Esophagus muscularis mucosa (tissue), 4 donors: ENCODE data around the gene GPR82. TPM values are rescaled to one million over a fixed set of nuclear protein-coding genes. Genes with fewer than 3 reads are reported as not detected.

Source experiments
- DNase-seq: peaks from one replicate; pipeline ENCODE4 v3.0.0-alpha.2; 2017; ENCODE audit errors: extremely low spot score
- H3K27ac ChIP-seq, 4 donors: fragments of 200-600 bp; sonication (generic); replicated peaks in 1 of 4; 1 replicate in 3 of 4; 2 replicates in 1 of 4; pipeline ENCODE4 v1.5.1; 2016 to 2019; ENCODE audit warnings: mild to moderate bottlenecking in 1 of 4
- H3K27me3 ChIP-seq, 4 donors: fragments of 200-600 bp; sonication (generic); one replicate each; pipeline versions ENCODE4 v1.5.1 to v1.6.0; 2016 to 2019
- H3K36me3 ChIP-seq, 4 donors: fragments of 200-600 bp; sonication (generic); one replicate each; pipeline ENCODE4 v1.5.1; 2016 to 2019
- H3K4me1 ChIP-seq, 4 donors: fragments of 200-600 bp; sonication (generic); one replicate each; pipeline ENCODE4 v1.5.1; 2016 to 2019
- H3K4me3 ChIP-seq, 4 donors: fragments of 200-600 bp; sonication (generic); 1 replicate in 2 of 4; 2 replicates in 2 of 4; pipeline ENCODE4 v1.5.1; 2016 to 2019; ENCODE audit warnings: mild to moderate bottlenecking in 4 of 4, moderate library complexity in 1 of 4
- H3K9me3 ChIP-seq, 4 donors: fragments of 200-600 bp; sonication (generic); 1 replicate in 3 of 4; 2 replicates in 1 of 4; pipeline ENCODE4 v1.5.1; 2016 to 2019
- CTCF ChIP-seq, 3 experiments: fragments of 200-600 bp in 2 of 3; fragments of 450-650 bp in 1 of 3; sonication (generic) in 2 of 3; IDR thresholded peaks; one replicate each; pipeline ENCODE4 v1.5.1; 2017 to 2019; ENCODE audit warnings: antibody characterized with exemption in 3 of 3, mild to moderate bottlenecking in 2 of 3, moderate library complexity in 1 of 3
- EP300 ChIP-seq: sonication (generic); formaldehyde crosslinking; IDR thresholded peaks from one replicate; pipeline ENCODE4 v1.6.1; 2017; ENCODE audit warnings: antibody characterized with exemption
- POLR2A ChIP-seq: fragments of 450-650 bp; IDR thresholded peaks from one replicate; pipeline ENCODE4 v1.6.1; 2017; ENCODE audit warnings: antibody characterized with exemption, moderate library complexity, mild to moderate bottlenecking, low read depth
- POLR2AphosphoS5 ChIP-seq, 2 donors: sonication (generic); formaldehyde crosslinking; IDR thresholded peaks; one replicate each; pipeline ENCODE4 v1.6.1; 2017; ENCODE audit warnings: antibody characterized with exemption in 2 of 2
- WGBS: methylation state at CpG from one replicate; pipeline ENCODE4 v1.1.5; 2018; 5-methylcytosine and 5-hydroxymethylcytosine counted together
- intact Hi-C: fragments of 100-400 bp; cut with DNase I; formaldehyde crosslinking; loops from one replicate; pipeline ENCODE4 v1.15.1; 2023
- small RNA-seq, 3 donors: library from RNA; depleted of rRNA; stranded (forward); fragments of <200 nt; gene quantifications; one replicate each; pipeline ENCODE3, GENCODE V24; 2016
- total RNA-seq, 4 donors: library from RNA; depleted of rRNA; stranded (reverse); fragments of >200 nt; gene quantifications; one replicate each; pipeline versions ENCODE4 v1.1.0 to v1.2.1, GENCODE V29; 2016

Gene GPR82
- total RNA-seq, 4 donors from 2014 or later: 0.13 to 0.42 (median 0.34) TPM; not detected in 1

GRCh38 chrX:41761702-41762101 lies 37.7 kb downstream of the GPR82 start:
- intact Hi-C loops: no loop called here
- H3K4me1 ChIP-seq: no peaks in the 10 kb centered on the region
- TF ChIP-seq CTCF (IDR thresholded peaks at IDR 0.05) (no peak), POLR2A (no peak), EP300 (no peak), POLR2AphosphoS5 (IDR thresholded peaks at IDR 0.05) (no peak)

GRCh38 chrX:41779030-41779564 lies 55.1 kb downstream of the GPR82 start:
- no peak overlapping the region for H3K4me3 ChIP-seq
- intact Hi-C loops: loop anchor here (5.0 kb wide), 1 partner anchor 1973 kb away; no protein-coding TSS in a partner anchor
- H3K4me1 ChIP-seq: peaks cover 0 to 16% (median 6%) of the 10 kb centered on the region in 4 donors
- TF ChIP-seq POLR2AphosphoS5 (IDR thresholded peaks at IDR 0.05): no peak
- TF ChIP-seq POLR2A: no peak
- no peak for TF ChIP-seq CTCF (IDR thresholded peaks at IDR 0.05)
- no peak for TF ChIP-seq EP300
- H3K36me3 ChIP-seq: no peaks in the 10 kb centered on the region
- no peak overlapping the region for H3K27ac ChIP-seq
- WGBS: 15% methylated on average over 1 of the region's 1 CpG
- H3K27me3 ChIP-seq: no peaks in the 10 kb centered on the region
- DNase-seq: no peak
- H3K9me3 ChIP-seq: no peaks in the 10 kb centered on the region

More at GRCh38 chrX:41761702-41762101, 37.7 kb downstream of the GPR82 start:
- Histone ChIP-seq H3K36me3 (no peaks in the 10 kb centered on the region), H3K4me3 (no peak overlapping the region), H3K27ac (no peak overlapping the region), H3K27me3 (no peaks in the 10 kb centered on the region), H3K9me3 (no peaks in the 10 kb centered on the region)
- DNase-seq: no peak

Small RNA genes within 50 kb of the gene (small RNA-seq; reads per million reads assigned to genes)
- 0 reads per million in 3 donors for gene RN7SL144P

Other genes starting within 250 kb of the GPR82 start
- 10 to 100 TPM in 1 of 4 donors, 1 to 10 TPM in 3; 3.7 to 14.7 (median 7.6) TPM for gene GPR34, start 35.2 kb upstream of the GPR82 start, total RNA-seq
- gene CASK, start 199.4 kb downstream of the GPR82 start, total RNA-seq: 10 to 100 TPM; 21.3 to 28.7 (median 24.0) TPM